IPS-20b (cell line): ENCODE data around the gene MRPL45.
"Not testable (repeated sequence)": the region's sequence is repeated elsewhere in the genome, so short reads cannot be mapped to it uniquely, and the experiment has no call there.

ENCODE experiments used
- H3K27ac ChIP-seq: one replicate; pipeline ENCODE4 v1.5.1; 2013; ENCODE audit warnings: low read length
- H3K27me3 ChIP-seq: 2 replicates; pipeline ENCODE4 v1.6.1; 2013; ENCODE audit warnings: mild to moderate bottlenecking, low read length, inconsistent platforms; ENCODE audit not compliant: insufficient read depth
- H3K36me3 ChIP-seq: 2 replicates; pipeline ENCODE4 v1.6.1; 2013; ENCODE audit warnings: low read depth, mild to moderate bottlenecking, inconsistent platforms, low read length, moderate library complexity; ENCODE audit not compliant: insufficient read depth
- H3K4me1 ChIP-seq: 2 replicates; pipeline ENCODE4 v1.6.1; 2013; ENCODE audit warnings: mild to moderate bottlenecking, control low read depth, inconsistent platforms, low read length, moderate library complexity; ENCODE audit not compliant: insufficient read depth
- H3K4me3 ChIP-seq: 2 replicates; pipeline ENCODE4 v1.5.1; 2013; ENCODE audit warnings: mild to moderate bottlenecking, low read length, inconsistent platforms
- H3K9ac ChIP-seq: 2 replicates; pipeline ENCODE4 v1.6.1; 2013; ENCODE audit warnings: low read depth, mild to moderate bottlenecking, inconsistent platforms, low read length, moderate library complexity
- H3K9me3 ChIP-seq: 2 replicates; pipeline ENCODE4 v1.6.1; 2013; ENCODE audit warnings: mild to moderate bottlenecking, low read depth, low read length, inconsistent platforms; ENCODE audit not compliant: insufficient read depth

Gene MRPL45

DNA sequence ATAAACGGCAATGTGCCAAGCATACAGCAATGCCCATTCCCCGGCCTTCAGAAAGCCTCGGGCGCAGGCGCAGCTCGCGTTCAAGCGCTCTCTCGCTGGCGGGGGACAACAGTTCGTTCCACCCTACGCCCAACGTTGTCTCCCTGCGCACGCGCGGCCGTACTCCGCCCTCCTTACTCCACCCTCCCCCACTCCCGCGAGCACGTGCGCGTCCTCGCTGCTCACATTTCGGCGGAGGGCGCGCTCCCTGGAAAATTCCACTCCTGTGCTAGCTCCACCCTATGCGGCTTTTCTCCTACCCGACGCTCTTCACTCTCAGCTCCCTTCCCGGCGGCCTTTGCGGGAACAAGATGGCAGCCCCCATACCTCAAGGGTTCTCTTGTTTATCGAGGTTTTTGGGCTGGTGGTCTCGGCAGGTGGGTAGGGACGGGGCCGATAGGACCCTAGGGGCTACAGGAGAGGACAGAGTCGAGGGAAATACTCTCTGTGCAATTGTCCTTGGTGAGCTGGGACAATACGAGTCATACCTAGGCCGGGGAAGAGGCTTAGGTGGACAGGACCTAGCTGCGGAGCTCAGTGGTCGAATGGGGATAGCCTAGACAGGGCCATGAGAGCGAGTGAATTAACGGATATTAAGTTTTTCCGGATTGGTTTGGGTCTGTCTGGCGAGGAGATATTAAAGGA lies at the start of gene MRPL45:
TSS of gene MRPL45 (plus strand) at position 335 of the 684 bp plus-strand sequence. CDS start at position 351, 16 bp downstream.
- H3K36me3 ChIP-seq, H3K4me1 ChIP-seq, H3K27me3 ChIP-seq, H3K9me3 ChIP-seq: not testable (repeated sequence)
- H3K4me3 ChIP-seq: peak within 1 kb of the TSS; percentile 89
- peak within 1 kb of the TSS; percentile 48 for H3K27ac ChIP-seq
- peak within 1 kb of the TSS; percentile 94 for H3K9ac ChIP-seq

DNA sequence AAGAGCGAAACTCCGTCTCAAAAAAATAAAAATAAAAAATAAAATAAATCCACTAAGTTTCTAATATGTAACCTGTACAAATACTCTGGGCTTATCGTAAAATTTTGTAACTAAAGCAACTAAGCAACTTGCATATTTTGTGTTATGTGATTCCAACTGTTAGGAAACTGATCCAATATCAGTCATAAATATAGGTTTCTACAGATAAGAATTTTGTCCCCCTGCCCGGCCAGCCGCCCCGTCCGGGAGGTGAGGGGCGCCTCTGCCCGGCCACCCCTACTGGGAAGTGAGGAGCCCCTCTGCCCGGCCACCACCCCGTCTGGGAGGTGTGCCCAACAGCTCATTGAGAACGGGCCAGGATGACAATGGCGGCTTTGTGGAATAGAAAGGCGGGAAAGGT lies 43.8 kb upstream of the MRPL45 start:
- H3K27ac ChIP-seq: not testable (repeated sequence)

DNA sequence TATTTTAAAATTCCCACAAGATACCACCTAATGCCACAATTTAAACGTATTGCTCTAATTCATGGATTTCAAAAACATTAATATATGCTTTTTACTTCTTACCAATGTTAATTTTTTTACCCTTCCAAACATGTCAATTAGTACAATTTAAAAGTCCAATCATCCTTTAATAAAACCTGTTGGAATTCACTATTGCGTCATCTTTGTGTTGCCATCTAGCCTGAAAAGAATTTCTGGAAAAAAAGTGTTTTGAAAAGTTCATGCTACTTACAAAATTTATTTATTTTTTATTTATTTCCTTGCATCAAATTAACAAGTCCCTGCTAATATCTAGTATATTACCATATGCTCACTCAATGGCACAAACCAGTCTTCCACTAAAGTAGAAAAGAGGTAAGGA lies 42.6 kb upstream of the MRPL45 start:
- not testable (repeated sequence) for H3K4me3 ChIP-seq, H3K36me3 ChIP-seq, H3K27ac ChIP-seq, H3K9ac ChIP-seq, H3K4me1 ChIP-seq, H3K27me3 ChIP-seq, H3K9me3 ChIP-seq

More for the DNA sequence above, 43.8 kb upstream of the MRPL45 start:
- H3K4me1 ChIP-seq, H3K27me3 ChIP-seq, H3K9me3 ChIP-seq, H3K4me3 ChIP-seq, H3K36me3 ChIP-seq, H3K9ac ChIP-seq: not testable (repeated sequence)

GRCh38 chr17:38257013-38257621 lies 39.9 kb upstream of the MRPL45 start:
- H3K27me3 ChIP-seq, H3K4me1 ChIP-seq, H3K9ac ChIP-seq, H3K36me3 ChIP-seq, H3K27ac ChIP-seq, H3K9me3 ChIP-seq: not testable (repeated sequence)
- H3K4me3 ChIP-seq: peak overlapping the region; percentile 46; the same call in 1 of the 2 replicates

GRCh38 chr17:38265974-38266506 lies 30.9 kb upstream of the MRPL45 start:
- not testable (repeated sequence) for H3K27me3 ChIP-seq, H3K9me3 ChIP-seq, H3K4me3 ChIP-seq, H3K9ac ChIP-seq, H3K36me3 ChIP-seq, H3K4me1 ChIP-seq, H3K27ac ChIP-seq

- not testable (repeated sequence) for H3K4me1 ChIP-seq, H3K27me3 ChIP-seq, H3K9ac ChIP-seq, H3K36me3 ChIP-seq, H3K4me3 ChIP-seq, H3K27ac ChIP-seq, H3K9me3 ChIP-seq
Observed at GRCh38 chr17:38266571-38266970, 30.4 kb upstream of the MRPL45 start.

DNA sequence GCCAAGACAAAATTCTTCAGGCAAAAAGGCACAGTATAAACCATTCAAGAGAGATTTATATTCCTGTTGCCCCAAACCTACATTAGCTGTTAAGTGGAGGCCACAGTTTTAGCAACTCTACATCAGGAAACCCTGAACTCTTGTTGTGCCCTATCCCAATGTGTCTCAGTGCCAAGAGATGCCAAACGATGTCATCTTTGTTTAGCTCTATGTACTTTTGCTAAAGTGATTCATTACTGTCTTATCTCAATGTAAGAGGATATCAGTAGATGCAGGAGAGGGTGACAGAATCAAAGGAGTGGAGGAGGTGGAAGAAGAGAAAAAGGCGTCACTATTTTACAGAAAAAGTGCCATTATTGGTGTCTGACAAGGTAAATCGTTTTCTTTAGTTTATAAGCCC lies 28.8 kb upstream of the MRPL45 start:
- not testable (repeated sequence) for H3K4me3 ChIP-seq, H3K36me3 ChIP-seq, H3K27ac ChIP-seq, H3K9ac ChIP-seq, H3K27me3 ChIP-seq, H3K9me3 ChIP-seq, H3K4me1 ChIP-seq

- not testable (repeated sequence) for H3K27me3 ChIP-seq, H3K4me1 ChIP-seq, H3K9ac ChIP-seq, H3K36me3 ChIP-seq, H3K27ac ChIP-seq, H3K9me3 ChIP-seq, H3K4me3 ChIP-seq
Observed at GRCh38 chr17:38269045-38269444, 27.9 kb upstream of the MRPL45 start.

DNA sequence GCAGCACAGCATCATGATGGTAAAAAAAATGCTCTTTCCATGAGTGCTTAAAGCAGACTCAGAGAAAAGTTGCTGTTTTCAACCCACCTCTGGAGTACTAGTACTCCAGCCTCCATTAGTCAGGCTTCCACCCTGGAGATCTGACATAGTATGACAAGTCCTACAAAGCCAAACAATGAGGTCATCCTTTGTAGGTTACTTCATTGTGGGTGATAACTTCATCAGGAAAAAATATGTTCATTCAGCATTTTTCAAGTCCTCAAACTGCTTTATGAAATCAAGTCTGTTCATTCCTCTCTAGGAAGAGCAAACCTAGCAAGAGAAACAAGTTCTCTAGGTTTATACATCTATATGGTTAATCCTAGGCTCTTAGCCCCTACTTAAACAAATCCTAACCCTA lies 27.4 kb upstream of the MRPL45 start:
- H3K27me3 ChIP-seq, H3K27ac ChIP-seq, H3K4me3 ChIP-seq, H3K9me3 ChIP-seq, H3K36me3 ChIP-seq, H3K9ac ChIP-seq, H3K4me1 ChIP-seq: not testable (repeated sequence)

GRCh38 chr17:38285994-38286393 lies 11.0 kb upstream of the MRPL45 start:
- H3K27ac ChIP-seq, H3K4me1 ChIP-seq, H3K4me3 ChIP-seq, H3K27me3 ChIP-seq, H3K9ac ChIP-seq, H3K9me3 ChIP-seq, H3K36me3 ChIP-seq: not testable (repeated sequence)

DNA sequence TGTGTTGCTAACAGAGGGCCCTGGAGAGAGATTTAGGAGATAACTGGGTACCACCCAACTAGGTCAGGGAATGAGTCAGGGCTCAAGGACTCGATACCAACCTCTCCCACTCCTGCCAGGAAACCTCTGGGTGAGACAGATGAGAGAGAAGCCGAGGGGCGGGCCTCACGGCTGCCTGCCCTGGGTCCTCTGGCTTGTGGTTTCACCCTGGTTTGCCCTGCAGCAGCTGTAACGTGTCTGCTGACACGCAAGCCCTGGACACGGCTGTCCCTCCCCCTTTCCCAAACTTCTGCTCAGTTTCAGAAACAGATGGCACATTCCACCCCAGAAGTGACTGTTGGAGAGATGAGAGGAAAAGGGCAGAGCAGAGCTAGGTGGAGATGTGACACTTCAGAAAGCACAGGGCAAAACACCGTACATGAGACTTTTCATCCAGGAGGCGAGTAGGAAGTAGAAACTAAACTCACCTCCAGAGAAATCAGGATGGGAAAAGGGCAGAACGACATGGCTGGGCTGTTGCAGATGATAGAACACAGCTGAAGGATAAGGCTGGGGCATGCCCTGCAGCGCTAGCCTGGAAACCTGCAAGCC lies 10.4 kb upstream of the MRPL45 start:
- H3K9ac ChIP-seq, H3K27me3 ChIP-seq, H3K9me3 ChIP-seq, H3K36me3 ChIP-seq, H3K27ac ChIP-seq, H3K4me3 ChIP-seq, H3K4me1 ChIP-seq: not testable (repeated sequence)

DNA sequence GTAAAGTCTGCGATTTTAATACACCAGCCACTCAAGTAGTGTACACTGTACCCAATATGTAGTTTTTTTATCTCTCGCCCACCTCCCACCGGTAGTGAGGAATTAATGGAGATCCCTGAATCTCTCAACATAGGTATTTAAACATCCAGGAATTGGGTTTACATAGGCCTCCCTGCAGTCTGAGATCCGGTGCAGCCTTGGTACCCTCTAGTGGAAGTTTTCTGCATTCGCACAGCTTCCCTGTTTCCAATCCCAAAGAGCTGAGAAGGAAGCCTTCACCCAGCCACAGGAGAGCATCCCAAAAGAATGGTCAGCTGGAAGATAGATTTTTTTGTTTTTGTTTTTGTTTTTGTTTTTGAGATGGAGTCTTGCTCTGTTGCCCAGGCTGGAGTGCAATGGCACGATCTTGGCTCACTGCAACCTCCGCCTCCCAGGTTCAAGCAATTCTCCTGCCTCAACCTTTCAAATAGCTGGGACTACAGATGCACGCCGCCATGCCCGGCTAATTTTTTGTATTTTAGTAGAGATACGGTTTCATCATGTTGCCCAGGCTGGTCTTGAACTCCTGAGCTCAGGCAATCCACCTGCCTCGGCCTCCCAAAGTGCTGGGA lies 8.6 kb upstream of the MRPL45 start:
- H3K9me3 ChIP-seq, H3K4me3 ChIP-seq, H3K27me3 ChIP-seq, H3K27ac ChIP-seq, H3K9ac ChIP-seq, H3K4me1 ChIP-seq, H3K36me3 ChIP-seq: not testable (repeated sequence)
